ENCODE data around the gene PIMREG. TPM values are rescaled to one million over a fixed set of nuclear protein-coding genes. Genes with fewer than 3 reads are reported as not detected.

PIMREG gene
- polyA plus RNA-seq, 1 donor from 2014 or later = 6.0 TPM

DNA sequence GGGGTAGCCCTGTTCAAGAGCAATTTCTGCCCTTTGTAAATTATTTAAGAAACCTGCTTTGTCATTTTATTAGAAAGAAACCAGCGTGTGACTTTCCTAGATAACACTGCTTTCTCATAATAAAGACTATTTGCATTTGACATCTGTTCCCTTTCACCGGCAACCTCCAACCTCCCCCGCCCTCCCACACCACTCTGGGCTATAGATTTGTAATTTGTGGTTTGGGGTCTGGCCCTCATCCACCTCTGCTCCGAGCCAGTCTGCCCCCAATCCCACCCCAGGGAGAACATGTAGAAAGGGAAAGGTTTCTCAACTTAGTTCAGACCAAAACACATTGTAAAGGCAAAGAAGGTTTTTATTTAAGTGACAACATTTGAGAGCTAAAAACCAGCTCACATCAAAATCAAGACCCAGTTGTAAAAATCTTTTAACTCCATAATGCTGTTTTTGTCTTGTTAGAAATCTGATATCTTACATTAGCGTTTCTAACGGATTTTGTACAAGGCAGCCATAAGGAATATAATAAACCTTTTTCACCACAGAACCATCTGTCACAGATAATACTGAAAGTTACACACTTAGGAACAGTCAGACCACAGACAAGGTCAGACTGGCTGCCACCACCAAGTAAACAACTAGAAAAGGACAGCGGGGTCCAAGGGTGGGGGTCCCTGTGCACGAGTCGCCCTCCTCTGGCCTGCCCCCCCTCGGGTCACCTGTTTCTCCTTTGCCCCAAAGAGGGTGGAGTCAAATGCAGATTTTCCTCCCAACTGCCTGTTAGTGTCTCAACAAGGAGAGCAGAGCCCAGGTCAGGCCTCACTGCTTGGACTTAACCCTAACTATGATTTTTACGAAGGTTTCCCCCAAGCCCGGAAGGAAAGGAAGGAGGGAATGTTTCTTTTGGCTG is 6.9 kb downstream of the PIMREG start:
- no peaks in the 10 kb centered on the region for H3K27me3 ChIP-seq (ENCODE audit: insufficient read depth, low read depth, low read length)
- no peaks in the 10 kb centered on the region for H3F3A ChIP-seq (ENCODE audit: insufficient read depth, low read length, poor library complexity, severe bottlenecking)
- H3K27ac ChIP-seq (ENCODE audit: low read length) = no peak overlapping the region
- no peaks in the 10 kb centered on the region for H3K36me3 ChIP-seq (ENCODE audit: insufficient read depth, low read length)
- no peak for TF ChIP-seq TAF1 (IDR thresholded peaks at IDR 0.05; ENCODE audit: low read depth)
- TF ChIP-seq, protein P1, sequence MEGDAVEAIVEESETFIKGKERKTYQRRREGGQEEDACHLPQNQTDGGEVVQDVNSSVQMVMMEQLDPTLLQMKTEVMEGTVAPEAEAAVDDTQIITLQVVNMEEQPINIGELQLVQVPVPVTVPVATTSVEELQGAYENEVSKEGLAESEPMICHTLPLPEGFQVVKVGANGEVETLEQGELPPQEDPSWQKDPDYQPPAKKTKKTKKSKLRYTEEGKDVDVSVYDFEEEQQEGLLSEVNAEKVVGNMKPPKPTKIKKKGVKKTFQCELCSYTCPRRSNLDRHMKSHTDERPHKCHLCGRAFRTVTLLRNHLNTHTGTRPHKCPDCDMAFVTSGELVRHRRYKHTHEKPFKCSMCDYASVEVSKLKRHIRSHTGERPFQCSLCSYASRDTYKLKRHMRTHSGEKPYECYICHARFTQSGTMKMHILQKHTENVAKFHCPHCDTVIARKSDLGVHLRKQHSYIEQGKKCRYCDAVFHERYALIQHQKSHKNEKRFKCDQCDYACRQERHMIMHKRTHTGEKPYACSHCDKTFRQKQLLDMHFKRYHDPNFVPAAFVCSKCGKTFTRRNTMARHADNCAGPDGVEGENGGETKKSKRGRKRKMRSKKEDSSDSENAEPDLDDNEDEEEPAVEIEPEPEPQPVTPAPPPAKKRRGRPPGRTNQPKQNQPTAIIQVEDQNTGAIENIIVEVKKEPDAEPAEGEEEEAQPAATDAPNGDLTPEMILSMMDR (IDR thresholded peaks at IDR 0.05; ENCODE audit: poor library complexity, severe bottlenecking) = no peak
- TF ChIP-seq POLR2AphosphoS5 (IDR thresholded peaks at IDR 0.05) = no peak
- no peak for TF ChIP-seq MXI1 (conservative IDR thresholded peaks at IDR 0.05; ENCODE audit: poor library complexity, severe bottlenecking)
- TF ChIP-seq EP300 (conservative IDR thresholded peaks at IDR 0.05; ENCODE audit: poor library complexity, severe bottlenecking) = no peak
- TF ChIP-seq SMC3 (conservative IDR thresholded peaks at IDR 0.05; ENCODE audit: poor library complexity) = no peak
- TF ChIP-seq EZH2 (IDR thresholded peaks at IDR 0.05; ENCODE audit: borderline replicate concordance, insufficient read depth, low read length, poor library complexity, severe bottlenecking) = no peak
- TF ChIP-seq, protein P2, sequence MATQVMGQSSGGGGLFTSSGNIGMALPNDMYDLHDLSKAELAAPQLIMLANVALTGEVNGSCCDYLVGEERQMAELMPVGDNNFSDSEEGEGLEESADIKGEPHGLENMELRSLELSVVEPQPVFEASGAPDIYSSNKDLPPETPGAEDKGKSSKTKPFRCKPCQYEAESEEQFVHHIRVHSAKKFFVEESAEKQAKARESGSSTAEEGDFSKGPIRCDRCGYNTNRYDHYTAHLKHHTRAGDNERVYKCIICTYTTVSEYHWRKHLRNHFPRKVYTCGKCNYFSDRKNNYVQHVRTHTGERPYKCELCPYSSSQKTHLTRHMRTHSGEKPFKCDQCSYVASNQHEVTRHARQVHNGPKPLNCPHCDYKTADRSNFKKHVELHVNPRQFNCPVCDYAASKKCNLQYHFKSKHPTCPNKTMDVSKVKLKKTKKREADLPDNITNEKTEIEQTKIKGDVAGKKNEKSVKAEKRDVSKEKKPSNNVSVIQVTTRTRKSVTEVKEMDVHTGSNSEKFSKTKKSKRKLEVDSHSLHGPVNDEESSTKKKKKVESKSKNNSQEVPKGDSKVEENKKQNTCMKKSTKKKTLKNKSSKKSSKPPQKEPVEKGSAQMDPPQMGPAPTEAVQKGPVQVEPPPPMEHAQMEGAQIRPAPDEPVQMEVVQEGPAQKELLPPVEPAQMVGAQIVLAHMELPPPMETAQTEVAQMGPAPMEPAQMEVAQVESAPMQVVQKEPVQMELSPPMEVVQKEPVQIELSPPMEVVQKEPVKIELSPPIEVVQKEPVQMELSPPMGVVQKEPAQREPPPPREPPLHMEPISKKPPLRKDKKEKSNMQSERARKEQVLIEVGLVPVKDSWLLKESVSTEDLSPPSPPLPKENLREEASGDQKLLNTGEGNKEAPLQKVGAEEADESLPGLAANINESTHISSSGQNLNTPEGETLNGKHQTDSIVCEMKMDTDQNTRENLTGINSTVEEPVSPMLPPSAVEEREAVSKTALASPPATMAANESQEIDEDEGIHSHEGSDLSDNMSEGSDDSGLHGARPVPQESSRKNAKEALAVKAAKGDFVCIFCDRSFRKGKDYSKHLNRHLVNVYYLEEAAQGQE (IDR thresholded peaks at IDR 0.05; ENCODE audit: borderline replicate concordance) = no peak
- TF ChIP-seq RAD21 (conservative IDR thresholded peaks at IDR 0.05) = no peak
- no peak overlapping the region for H3K9ac ChIP-seq (ENCODE audit: low read length)
- no peaks in the 10 kb centered on the region for H4K20me1 ChIP-seq (ENCODE audit: insufficient read depth)
- no peak overlapping the region for H2AFZ ChIP-seq (ENCODE audit: low read depth, low read length)
- H3K9me3 ChIP-seq (ENCODE audit: low read length) = no peaks in the 10 kb centered on the region
- H3K4me3 ChIP-seq (ENCODE audit: low read length) = no peak overlapping the region
- H3K4me2 ChIP-seq (ENCODE audit: low read length) = no peak overlapping the region
- H3K9me2 ChIP-seq (ENCODE audit: insufficient read depth, low read length) = no peaks in the 10 kb centered on the region
- H3K79me2 ChIP-seq (replicated peaks; ENCODE audit: insufficient read depth, low read length) = no peaks in the 10 kb centered on the region

DNA sequence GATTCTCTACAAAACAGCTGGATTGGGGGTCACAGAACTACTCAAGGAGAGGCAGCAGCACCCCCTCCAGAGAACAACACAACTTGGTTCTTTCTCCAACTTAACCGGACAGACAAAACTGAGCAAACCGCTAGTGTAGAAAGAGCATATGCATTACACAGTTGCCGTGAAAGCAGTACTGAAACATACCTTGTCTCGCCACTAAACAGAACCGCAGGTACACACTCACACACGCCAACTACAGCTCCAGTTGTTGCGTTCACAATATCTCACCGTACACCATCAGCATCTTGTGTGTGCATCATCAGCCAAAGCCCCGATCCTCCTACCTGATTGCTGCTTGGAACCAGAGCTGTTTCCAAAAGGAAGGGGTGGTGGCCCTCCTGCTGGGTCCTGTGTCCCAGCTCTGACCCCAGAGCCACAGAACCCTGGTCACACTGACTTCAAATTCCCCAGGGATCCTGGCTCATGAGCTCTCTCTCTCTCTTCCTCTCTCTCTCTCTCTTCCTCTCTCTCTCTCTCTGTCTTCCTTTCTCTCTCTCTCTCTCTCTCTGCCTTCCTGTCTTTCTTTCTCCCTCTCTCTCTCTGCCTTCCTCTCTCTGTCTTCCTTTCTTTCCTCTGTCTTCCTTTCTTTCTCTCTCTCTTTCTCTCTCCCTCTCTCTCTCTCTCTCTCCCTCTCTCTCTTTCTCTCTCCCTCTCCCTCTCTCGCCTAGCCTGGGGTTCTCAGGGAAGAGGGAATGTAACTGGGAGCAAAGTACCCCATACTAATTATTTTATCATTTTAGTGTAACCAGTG is 8.4 kb downstream of the PIMREG start:
- no peak for TF ChIP-seq EZH2 (IDR thresholded peaks at IDR 0.05; ENCODE audit: borderline replicate concordance, insufficient read depth, low read length, poor library complexity, severe bottlenecking)
- TF ChIP-seq, protein P1 (IDR thresholded peaks at IDR 0.05; ENCODE audit: poor library complexity, severe bottlenecking) = no peak
- no peak for TF ChIP-seq POLR2AphosphoS5 (IDR thresholded peaks at IDR 0.05)
- no peak for TF ChIP-seq SMC3 (conservative IDR thresholded peaks at IDR 0.05; ENCODE audit: poor library complexity)
- TF ChIP-seq, protein P2 (IDR thresholded peaks at IDR 0.05; ENCODE audit: borderline replicate concordance) = no peak
- no peak for TF ChIP-seq MXI1 (conservative IDR thresholded peaks at IDR 0.05; ENCODE audit: poor library complexity, severe bottlenecking)
- TF ChIP-seq EP300 (conservative IDR thresholded peaks at IDR 0.05; ENCODE audit: poor library complexity, severe bottlenecking) = no peak
- no peak for TF ChIP-seq RAD21 (conservative IDR thresholded peaks at IDR 0.05)
- no peak for TF ChIP-seq TAF1 (IDR thresholded peaks at IDR 0.05; ENCODE audit: low read depth)
- Histone ChIP-seq H2AFZ (ENCODE audit: low read depth, low read length) (no peak overlapping the region), H3K27me3 (ENCODE audit: insufficient read depth, low read depth, low read length) (no peaks in the 10 kb centered on the region), H3K9me2 (ENCODE audit: insufficient read depth, low read length) (no peaks in the 10 kb centered on the region), H3K9ac (ENCODE audit: low read length) (no peak overlapping the region), H3F3A (ENCODE audit: insufficient read depth, low read length, poor library complexity, severe bottlenecking) (no peaks in the 10 kb centered on the region), H3K9me3 (ENCODE audit: low read length) (no peaks in the 10 kb centered on the region), H3K4me3 (ENCODE audit: low read length) (no peak overlapping the region), H3K4me2 (ENCODE audit: low read length) (no peak overlapping the region), H3K27ac (ENCODE audit: low read length) (no peak overlapping the region), H3K36me3 (ENCODE audit: insufficient read depth, low read length) (no peaks in the 10 kb centered on the region), H3K79me2 (replicated peaks; ENCODE audit: insufficient read depth, low read length) (no peaks in the 10 kb centered on the region), H4K20me1 (ENCODE audit: insufficient read depth) (no peaks in the 10 kb centered on the region)

All from neural cell (in vitro differentiated cells).